Stimulated activated CD8-positive, alpha-beta memory T cell treated with anti-CD3 and anti-CD28 coated beads, Interleukin-15, amount 100 ng/mL, for 48 hours (primary cell): Measurements from ENCODE around the gene PAF1.
A peak's percentile ranks its signal among the peaks of the same experiment; 100 is the strongest.
"Not testable (repeated sequence)": the region's sequence is repeated elsewhere in the genome, so short reads cannot be mapped to it uniquely, and the experiment has no call there.

Experiments
- DNase-seq, 2 donors: peaks; one replicate each; pipeline ENCODE4 v3.0.0-alpha.2; 2020; ENCODE audit warnings: low read depth in 2 of 2

The PAF1 gene

GRCh38 chr19:39352381-39353255 lies 38.3 kb downstream of the PAF1 start:
- DNase-seq: no peak

- DNase-seq: peak; percentile 18 to 37
These were observed 39.3 kb downstream of the PAF1 start for GRCh38 chr19:39351537-39352064.

GRCh38 chr19:39350156-39350555 lies 40.8 kb downstream of the PAF1 start:
- no peak for DNase-seq

GRCh38 chr19:39349326-39349725 lies 41.6 kb downstream of the PAF1 start:
- DNase-seq: no peak

GRCh38 chr19:39347332-39348164 lies 43.4 kb downstream of the PAF1 start:
- DNase-seq: no peak

- no peak for DNase-seq
These were observed 45.0 kb downstream of the PAF1 start for GRCh38 chr19:39345956-39346355.

GRCh38 chr19:39342647-39343305 lies 48.1 kb downstream of the PAF1 start:
- DNase-seq: no peak

- peak; percentile 99 to 100 for DNase-seq
These were observed 48.9 kb downstream of the PAF1 start, which contains the start of gene SAMD4B for GRCh38 chr19:39341719-39342604. Gene SAMD4B, plus strand, starts transcription at chr19:39342421. Its CDS starts 14,473 bp downstream, at chr19:39356894.

GRCh38 chr19:39341129-39341718 lies 49.7 kb downstream of the PAF1 start:
- no peak for DNase-seq

GRCh38 chr19:39340156-39340555 lies 50.8 kb downstream of the PAF1 start:
- DNase-seq: not testable (repeated sequence)

- no peak for DNase-seq
These were observed 51.2 kb downstream of the PAF1 start for GRCh38 chr19:39339674-39340073.

GRCh38 chr19:39336483-39336882 lies 54.4 kb downstream of the PAF1 start:
- no peak for DNase-seq
